HEK293 (cell line): Measurements from ENCODE around the gene EBNA1BP2.

Source experiments
- CTCF ChIA-PET: fragments of 350-600 bp; formaldehyde crosslinking; extraction: SDS; loops from one replicate; lab custom pipeline; 2021; ENCODE audit warnings: antibody characterized with exemption; lab: Yijun Ruan, JAX
- POLR2A ChIA-PET: fragments of 300-600 bp; formaldehyde crosslinking; extraction: SDS; loops from one replicate; lab custom pipeline; 2020; ENCODE audit warnings: antibody characterized with exemption, inconsistent platforms; lab: Yijun Ruan, JAX
- H3K27ac ChIP-seq: fragments of 200-500 bp; sonication (Bioruptor generic); 2 replicates; pipeline ENCODE4 v1.5.1; 2014; ENCODE audit warnings: low read depth, low read length, control low read depth, inconsistent platforms; ENCODE audit errors: extremely low read depth
- H3K36me3 ChIP-seq, 2 experiments: fragments of 200-500 bp in 1 of 2; sonication (Bioruptor generic) in 1 of 2; 1 replicate in 1 of 2; 2 replicates in 1 of 2; pipeline ENCODE4 v1.5.1; 2014 to 2017; ENCODE audit warnings: inconsistent platforms in 2 of 2, low read length in 2 of 2; ENCODE audit not compliant: control insufficient read depth in 2 of 2, insufficient read depth in 1 of 2
- H3K4me1 ChIP-seq: fragments of 200-500 bp; sonication (Bioruptor generic); 2 replicates; pipeline ENCODE4 v1.5.1; 2014; ENCODE audit warnings: mild to moderate bottlenecking, low read length, inconsistent platforms; ENCODE audit not compliant: control insufficient read depth, insufficient read depth
- H3K4me3 ChIP-seq: 2 replicates; pipeline ENCODE4 v1.5.1; 2011; ENCODE audit warnings: low read depth, mild to moderate bottlenecking, control low read depth, low read length, moderate library complexity
- H3K9me3 ChIP-seq: fragments of 200-500 bp; sonication (Bioruptor generic); 2 replicates; pipeline ENCODE4 v1.5.1; 2014; ENCODE audit warnings: low read depth, low read length, inconsistent platforms; ENCODE audit not compliant: control insufficient read depth, insufficient read depth
- GLI4 ChIP-seq: fragments of 450-650 bp; formaldehyde crosslinking; IDR thresholded peaks from 2 replicates; pipeline ENCODE4 v1.5.1; 2016; ENCODE audit warnings: missing biosample characterization, missing genetic modification characterization
- IKZF3 ChIP-seq: fragments of 450-650 bp; IDR thresholded peaks from 2 replicates; pipeline ENCODE4 v1.5.0; 2018; ENCODE audit warnings: missing biosample characterization, mild to moderate bottlenecking, missing genetic modification characterization, moderate library complexity
- SETDB1 ChIP-seq: IDR thresholded peaks from one replicate; pipeline ENCODE4 v1.6.1; 2017; ENCODE audit warnings: mild to moderate bottlenecking, low read length, moderate library complexity, mixed read lengths; ENCODE audit not compliant: insufficient read length
- ZBTB21 ChIP-seq: fragments of 450-650 bp; formaldehyde crosslinking; IDR thresholded peaks from 2 replicates; pipeline ENCODE4 v1.5.1; 2017; ENCODE audit warnings: missing biosample characterization, missing genetic modification characterization
- ZNF132 ChIP-seq: fragments of 450-650 bp; formaldehyde crosslinking; IDR thresholded peaks from 2 replicates; pipeline ENCODE4 v1.5.1; 2017; ENCODE audit warnings: missing biosample characterization, missing genetic modification characterization, borderline replicate concordance
- ZNF146 ChIP-seq: fragments of 450-650 bp; formaldehyde crosslinking; IDR thresholded peaks from 2 replicates; pipeline ENCODE4 v1.5.1; 2016; ENCODE audit warnings: missing biosample characterization, missing genetic modification characterization
- ZNF202 ChIP-seq: fragments of 450-650 bp; formaldehyde crosslinking; IDR thresholded peaks from 2 replicates; pipeline ENCODE4 v1.5.1; 2016; ENCODE audit warnings: missing biosample characterization, missing genetic modification characterization, borderline replicate concordance
- ZNF302 ChIP-seq: fragments of 450-650 bp; formaldehyde crosslinking; IDR thresholded peaks from 2 replicates; pipeline ENCODE4 v1.5.1; 2016; ENCODE audit warnings: missing biosample characterization, missing genetic modification characterization, low read depth
- ZNF311 ChIP-seq: fragments of 450-650 bp; formaldehyde crosslinking; IDR thresholded peaks from 2 replicates; pipeline ENCODE4 v1.5.1; 2017; ENCODE audit warnings: missing biosample characterization, missing genetic modification characterization, borderline replicate concordance
- ZNF341 ChIP-seq: fragments of 450-650 bp; formaldehyde crosslinking; IDR thresholded peaks from 2 replicates; pipeline ENCODE4; 2016; ENCODE audit warnings: low read depth, missing biosample characterization, missing genetic modification characterization
- ZNF394 ChIP-seq: fragments of 450-650 bp; formaldehyde crosslinking; IDR thresholded peaks from 2 replicates; pipeline ENCODE4 v1.5.1; 2016; ENCODE audit warnings: missing biosample characterization, missing genetic modification characterization, mild to moderate bottlenecking, moderate library complexity, borderline replicate concordance
- ZNF600 ChIP-seq: fragments of 450-650 bp; formaldehyde crosslinking; IDR thresholded peaks from 2 replicates; pipeline ENCODE4 v1.5.1; 2016; ENCODE audit warnings: missing biosample characterization, missing genetic modification characterization
- ZNF658 ChIP-seq: fragments of 450-650 bp; formaldehyde crosslinking; IDR thresholded peaks from 2 replicates; pipeline ENCODE4; 2016; ENCODE audit warnings: missing biosample characterization, missing genetic modification characterization
- ZNF660 ChIP-seq: fragments of 450-650 bp; IDR thresholded peaks from 2 replicates; pipeline ENCODE4 v1.5.1; 2018; ENCODE audit warnings: missing biosample characterization, mild to moderate bottlenecking, missing genetic modification characterization
- ZNF670 ChIP-seq: fragments of 450-650 bp; formaldehyde crosslinking; IDR thresholded peaks from 2 replicates; pipeline ENCODE4 v1.5.1; 2016; ENCODE audit warnings: missing biosample characterization, missing genetic modification characterization, low read depth
- TF ChIP-seq, protein P1 (sequence below): fragments of 450-650 bp; formaldehyde crosslinking; IDR thresholded peaks from 2 replicates; pipeline ENCODE4 v1.5.1; 2016; ENCODE audit warnings: missing biosample characterization, missing genetic modification characterization, low read depth
- TF ChIP-seq, protein P2 (sequence below): fragments of 450-650 bp; formaldehyde crosslinking; IDR thresholded peaks from 2 replicates; pipeline ENCODE4 v1.5.1; 2016; ENCODE audit warnings: missing biosample characterization, missing genetic modification characterization, borderline replicate concordance
- TF ChIP-seq, protein P3 (sequence below): fragments of 450-650 bp; formaldehyde crosslinking; IDR thresholded peaks from 2 replicates; pipeline ENCODE4 v1.5.1; 2016; ENCODE audit warnings: missing biosample characterization, missing genetic modification characterization
- TF ChIP-seq, protein P4 (sequence below): fragments of 450-650 bp; formaldehyde crosslinking; IDR thresholded peaks from 2 replicates; pipeline ENCODE4 v1.5.1; 2016; ENCODE audit warnings: missing biosample characterization, missing genetic modification characterization
- TF ChIP-seq, protein P5 (sequence below): fragments of 450-650 bp; formaldehyde crosslinking; IDR thresholded peaks from 2 replicates; pipeline ENCODE4 v1.5.0; 2017; ENCODE audit warnings: missing biosample characterization, missing genetic modification characterization, borderline replicate concordance

EBNA1BP2 gene

DNA sequence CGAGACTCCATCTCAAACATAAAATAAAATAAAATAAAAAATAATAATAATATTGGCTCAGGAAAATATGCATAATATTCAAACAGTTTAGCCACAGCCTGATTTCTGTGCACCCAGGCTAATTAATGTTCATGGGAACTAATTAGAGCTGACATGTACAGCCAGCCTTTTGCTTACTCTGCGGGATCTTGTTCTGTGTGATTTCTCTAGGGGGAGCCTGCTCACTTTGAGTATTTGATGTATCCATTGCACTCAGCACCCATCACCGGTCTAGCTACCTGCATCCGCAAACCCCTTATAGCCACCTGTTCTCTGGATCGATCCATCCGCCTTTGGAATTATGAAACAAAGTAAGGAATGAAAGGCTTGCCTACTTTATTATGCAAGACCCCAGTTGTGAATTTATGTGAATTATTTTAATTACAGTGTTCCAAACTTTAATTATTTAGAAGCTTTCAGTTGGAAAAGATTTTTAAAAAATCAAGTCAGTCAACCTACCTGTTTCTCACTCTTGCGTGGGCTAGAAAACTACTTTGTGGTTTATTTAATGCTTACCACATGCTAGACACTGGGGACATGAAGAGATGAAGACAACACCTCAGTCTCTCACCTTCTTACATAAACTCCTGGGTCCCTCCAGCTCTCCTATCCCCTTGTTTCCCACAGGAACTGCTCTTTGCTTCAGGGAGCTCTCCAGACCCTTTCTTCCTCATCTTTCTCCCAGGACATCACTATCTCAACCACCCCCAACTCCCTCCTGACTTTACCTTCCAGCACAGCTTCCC, 25.4 kb upstream of the EBNA1BP2 start (continued):
- no peak for TF ChIP-seq IKZF3 (tag by site-specific recombination)
- TF ChIP-seq, protein P1, sequence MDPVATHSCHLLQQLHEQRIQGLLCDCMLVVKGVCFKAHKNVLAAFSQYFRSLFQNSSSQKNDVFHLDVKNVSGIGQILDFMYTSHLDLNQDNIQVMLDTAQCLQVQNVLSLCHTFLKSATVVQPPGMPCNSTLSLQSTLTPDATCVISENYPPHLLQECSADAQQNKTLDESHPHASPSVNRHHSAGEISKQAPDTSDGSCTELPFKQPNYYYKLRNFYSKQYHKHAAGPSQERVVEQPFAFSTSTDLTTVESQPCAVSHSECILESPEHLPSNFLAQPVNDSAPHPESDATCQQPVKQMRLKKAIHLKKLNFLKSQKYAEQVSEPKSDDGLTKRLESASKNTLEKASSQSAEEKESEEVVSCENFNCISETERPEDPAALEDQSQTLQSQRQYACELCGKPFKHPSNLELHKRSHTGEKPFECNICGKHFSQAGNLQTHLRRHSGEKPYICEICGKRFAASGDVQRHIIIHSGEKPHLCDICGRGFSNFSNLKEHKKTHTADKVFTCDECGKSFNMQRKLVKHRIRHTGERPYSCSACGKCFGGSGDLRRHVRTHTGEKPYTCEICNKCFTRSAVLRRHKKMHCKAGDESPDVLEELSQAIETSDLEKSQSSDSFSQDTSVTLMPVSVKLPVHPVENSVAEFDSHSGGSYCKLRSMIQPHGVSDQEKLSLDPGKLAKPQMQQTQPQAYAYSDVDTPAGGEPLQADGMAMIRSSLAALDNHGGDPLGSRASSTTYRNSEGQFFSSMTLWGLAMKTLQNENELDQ (tag by site-specific recombination), result no peak
- TF ChIP-seq, protein P2, sequence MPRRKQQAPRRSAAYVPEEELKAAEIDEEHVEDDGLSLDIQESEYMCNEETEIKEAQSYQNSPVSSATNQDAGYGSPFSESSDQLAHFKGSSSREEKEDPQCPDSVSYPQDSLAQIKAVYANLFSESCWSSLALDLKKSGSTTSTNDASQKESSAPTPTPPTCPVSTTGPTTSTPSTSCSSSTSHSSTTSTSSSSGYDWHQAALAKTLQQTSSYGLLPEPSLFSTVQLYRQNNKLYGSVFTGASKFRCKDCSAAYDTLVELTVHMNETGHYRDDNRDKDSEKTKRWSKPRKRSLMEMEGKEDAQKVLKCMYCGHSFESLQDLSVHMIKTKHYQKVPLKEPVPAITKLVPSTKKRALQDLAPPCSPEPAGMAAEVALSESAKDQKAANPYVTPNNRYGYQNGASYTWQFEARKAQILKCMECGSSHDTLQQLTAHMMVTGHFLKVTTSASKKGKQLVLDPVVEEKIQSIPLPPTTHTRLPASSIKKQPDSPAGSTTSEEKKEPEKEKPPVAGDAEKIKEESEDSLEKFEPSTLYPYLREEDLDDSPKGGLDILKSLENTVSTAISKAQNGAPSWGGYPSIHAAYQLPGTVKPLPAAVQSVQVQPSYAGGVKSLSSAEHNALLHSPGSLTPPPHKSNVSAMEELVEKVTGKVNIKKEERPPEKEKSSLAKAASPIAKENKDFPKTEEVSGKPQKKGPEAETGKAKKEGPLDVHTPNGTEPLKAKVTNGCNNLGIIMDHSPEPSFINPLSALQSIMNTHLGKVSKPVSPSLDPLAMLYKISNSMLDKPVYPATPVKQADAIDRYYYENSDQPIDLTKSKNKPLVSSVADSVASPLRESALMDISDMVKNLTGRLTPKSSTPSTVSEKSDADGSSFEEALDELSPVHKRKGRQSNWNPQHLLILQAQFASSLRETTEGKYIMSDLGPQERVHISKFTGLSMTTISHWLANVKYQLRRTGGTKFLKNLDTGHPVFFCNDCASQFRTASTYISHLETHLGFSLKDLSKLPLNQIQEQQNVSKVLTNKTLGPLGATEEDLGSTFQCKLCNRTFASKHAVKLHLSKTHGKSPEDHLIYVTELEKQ (tag by site-specific recombination), result no peak
- TF ChIP-seq ZNF600 (tag by site-specific recombination), result no peak
- no peak for TF ChIP-seq ZNF202 (tag by site-specific recombination)
- no peak for TF ChIP-seq ZBTB21 (tag by site-specific recombination)
- TF ChIP-seq ZNF146 (tag by site-specific recombination), result no peak
- TF ChIP-seq ZNF302 (tag by site-specific recombination), result no peak

DNA sequence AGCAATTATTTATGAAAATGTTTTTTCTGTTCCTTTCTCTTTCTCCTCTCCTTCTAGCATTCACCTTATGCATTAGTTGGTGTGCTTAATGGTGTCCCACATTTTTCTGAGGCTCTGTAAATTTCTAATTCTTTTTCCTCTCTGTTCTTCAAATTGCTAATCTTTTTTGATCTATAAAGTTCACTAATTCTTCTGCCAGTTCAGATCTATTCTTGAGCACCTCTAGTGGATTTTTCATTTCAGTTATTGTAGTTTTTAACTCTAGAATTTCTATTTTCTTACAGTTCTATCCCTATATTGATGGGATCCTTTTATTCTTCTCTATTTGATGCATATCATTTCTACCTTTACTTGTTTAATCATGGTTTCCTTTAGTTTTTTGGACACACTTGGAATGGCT, 22.4 kb upstream of the EBNA1BP2 start:
- H3K4me1 ChIP-seq, result no peaks in the 10 kb centered on the region
- CTCF ChIA-PET, result no interaction called here
- no peak overlapping the region for H3K4me3 ChIP-seq
- POLR2A ChIA-PET, result no interaction called here
- H3K36me3 ChIP-seq, result no peaks in the 10 kb centered on the region
- H3K9me3 ChIP-seq, result no peaks in the 10 kb centered on the region
- H3K27ac ChIP-seq, result no peak overlapping the region
- TF ChIP-seq GLI4 (tag by site-specific recombination), result no peak
- TF ChIP-seq SETDB1, result peak; percentile 73

DNA sequence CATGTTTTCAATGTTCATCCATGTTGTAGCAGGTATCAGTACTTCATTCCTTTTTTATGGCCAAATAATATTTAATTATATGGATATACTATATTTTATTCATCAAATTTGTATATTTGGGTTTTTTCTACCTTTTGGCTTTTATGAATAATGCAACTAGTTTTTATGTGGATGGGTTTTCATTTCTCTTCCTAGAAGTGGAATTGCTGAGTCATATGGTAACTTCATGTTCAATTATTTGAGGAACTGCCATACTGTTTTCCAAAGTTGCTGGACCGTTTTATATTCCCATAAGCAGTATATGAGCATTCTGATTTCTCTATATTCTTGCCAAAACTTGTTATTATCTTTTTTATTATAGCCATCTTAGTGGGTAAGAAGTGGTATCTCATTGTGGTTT, 16.0 kb upstream of the EBNA1BP2 start:
- POLR2A ChIA-PET, result no interaction called here
- TF ChIP-seq ZNF658 (tag by site-specific recombination) (no peak), ZNF670 (tag by site-specific recombination) (no peak), ZNF311 (tag by site-specific recombination) (no peak), ZNF394 (no peak), ZNF132 (no peak), ZNF660 (tag by site-specific recombination) (no peak), ZNF341 (tag by site-specific recombination) (no peak)
- TF ChIP-seq, protein P3, sequence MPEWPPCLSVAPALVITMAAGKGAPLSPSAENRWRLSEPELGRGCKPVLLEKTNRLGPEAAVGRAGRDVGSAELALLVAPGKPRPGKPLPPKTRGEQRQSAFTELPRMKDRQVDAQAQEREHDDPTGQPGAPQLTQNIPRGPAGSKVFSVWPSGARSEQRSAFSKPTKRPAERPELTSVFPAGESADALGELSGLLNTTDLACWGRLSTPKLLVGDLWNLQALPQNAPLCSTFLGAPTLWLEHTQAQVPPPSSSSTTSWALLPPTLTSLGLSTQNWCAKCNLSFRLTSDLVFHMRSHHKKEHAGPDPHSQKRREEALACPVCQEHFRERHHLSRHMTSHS (tag by site-specific recombination), result no peak
- TF ChIP-seq, protein P4, sequence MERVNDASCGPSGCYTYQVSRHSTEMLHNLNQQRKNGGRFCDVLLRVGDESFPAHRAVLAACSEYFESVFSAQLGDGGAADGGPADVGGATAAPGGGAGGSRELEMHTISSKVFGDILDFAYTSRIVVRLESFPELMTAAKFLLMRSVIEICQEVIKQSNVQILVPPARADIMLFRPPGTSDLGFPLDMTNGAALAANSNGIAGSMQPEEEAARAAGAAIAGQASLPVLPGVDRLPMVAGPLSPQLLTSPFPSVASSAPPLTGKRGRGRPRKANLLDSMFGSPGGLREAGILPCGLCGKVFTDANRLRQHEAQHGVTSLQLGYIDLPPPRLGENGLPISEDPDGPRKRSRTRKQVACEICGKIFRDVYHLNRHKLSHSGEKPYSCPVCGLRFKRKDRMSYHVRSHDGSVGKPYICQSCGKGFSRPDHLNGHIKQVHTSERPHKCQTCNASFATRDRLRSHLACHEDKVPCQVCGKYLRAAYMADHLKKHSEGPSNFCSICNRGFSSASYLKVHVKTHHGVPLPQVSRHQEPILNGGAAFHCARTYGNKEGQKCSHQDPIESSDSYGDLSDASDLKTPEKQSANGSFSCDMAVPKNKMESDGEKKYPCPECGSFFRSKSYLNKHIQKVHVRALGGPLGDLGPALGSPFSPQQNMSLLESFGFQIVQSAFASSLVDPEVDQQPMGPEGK (tag by site-specific recombination), result no peak
- TF ChIP-seq, protein P5, sequence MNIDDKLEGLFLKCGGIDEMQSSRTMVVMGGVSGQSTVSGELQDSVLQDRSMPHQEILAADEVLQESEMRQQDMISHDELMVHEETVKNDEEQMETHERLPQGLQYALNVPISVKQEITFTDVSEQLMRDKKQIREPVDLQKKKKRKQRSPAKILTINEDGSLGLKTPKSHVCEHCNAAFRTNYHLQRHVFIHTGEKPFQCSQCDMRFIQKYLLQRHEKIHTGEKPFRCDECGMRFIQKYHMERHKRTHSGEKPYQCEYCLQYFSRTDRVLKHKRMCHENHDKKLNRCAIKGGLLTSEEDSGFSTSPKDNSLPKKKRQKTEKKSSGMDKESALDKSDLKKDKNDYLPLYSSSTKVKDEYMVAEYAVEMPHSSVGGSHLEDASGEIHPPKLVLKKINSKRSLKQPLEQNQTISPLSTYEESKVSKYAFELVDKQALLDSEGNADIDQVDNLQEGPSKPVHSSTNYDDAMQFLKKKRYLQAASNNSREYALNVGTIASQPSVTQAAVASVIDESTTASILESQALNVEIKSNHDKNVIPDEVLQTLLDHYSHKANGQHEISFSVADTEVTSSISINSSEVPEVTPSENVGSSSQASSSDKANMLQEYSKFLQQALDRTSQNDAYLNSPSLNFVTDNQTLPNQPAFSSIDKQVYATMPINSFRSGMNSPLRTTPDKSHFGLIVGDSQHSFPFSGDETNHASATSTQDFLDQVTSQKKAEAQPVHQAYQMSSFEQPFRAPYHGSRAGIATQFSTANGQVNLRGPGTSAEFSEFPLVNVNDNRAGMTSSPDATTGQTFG (tag by site-specific recombination), result no peak
- no peak overlapping the region for H3K27ac ChIP-seq
- no peaks in the 10 kb centered on the region for H3K4me1 ChIP-seq
- CTCF ChIA-PET, result interaction anchor here (1.0 kb wide), 1 partner anchor 39 kb away, joined by 3 read pairs; no protein-coding TSS in a partner anchor
- H3K36me3 ChIP-seq, result no peaks in the 10 kb centered on the region
- H3K4me3 ChIP-seq, result no peak overlapping the region
- no peaks in the 10 kb centered on the region for H3K9me3 ChIP-seq
